ENCODE results near the gene CCDC88A.

- TF ChIP-seq, protein P1, sequence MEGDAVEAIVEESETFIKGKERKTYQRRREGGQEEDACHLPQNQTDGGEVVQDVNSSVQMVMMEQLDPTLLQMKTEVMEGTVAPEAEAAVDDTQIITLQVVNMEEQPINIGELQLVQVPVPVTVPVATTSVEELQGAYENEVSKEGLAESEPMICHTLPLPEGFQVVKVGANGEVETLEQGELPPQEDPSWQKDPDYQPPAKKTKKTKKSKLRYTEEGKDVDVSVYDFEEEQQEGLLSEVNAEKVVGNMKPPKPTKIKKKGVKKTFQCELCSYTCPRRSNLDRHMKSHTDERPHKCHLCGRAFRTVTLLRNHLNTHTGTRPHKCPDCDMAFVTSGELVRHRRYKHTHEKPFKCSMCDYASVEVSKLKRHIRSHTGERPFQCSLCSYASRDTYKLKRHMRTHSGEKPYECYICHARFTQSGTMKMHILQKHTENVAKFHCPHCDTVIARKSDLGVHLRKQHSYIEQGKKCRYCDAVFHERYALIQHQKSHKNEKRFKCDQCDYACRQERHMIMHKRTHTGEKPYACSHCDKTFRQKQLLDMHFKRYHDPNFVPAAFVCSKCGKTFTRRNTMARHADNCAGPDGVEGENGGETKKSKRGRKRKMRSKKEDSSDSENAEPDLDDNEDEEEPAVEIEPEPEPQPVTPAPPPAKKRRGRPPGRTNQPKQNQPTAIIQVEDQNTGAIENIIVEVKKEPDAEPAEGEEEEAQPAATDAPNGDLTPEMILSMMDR (IDR thresholded peaks at IDR 0.05), result no peak
- no peak for TF ChIP-seq EZH2 (IDR thresholded peaks at IDR 0.05; ENCODE audit: borderline replicate concordance, insufficient read depth, low read depth, low read length, poor library complexity, severe bottlenecking)
Measured at GRCh38 chr2:55338268-55338667, 81.4 kb downstream of the CCDC88A start.

Data from B cell (primary cell).